Myocyte (in vitro differentiated cells): ENCODE data around the gene ZGPAT. TPM values are rescaled to one million over a fixed set of nuclear protein-coding genes. Genes with fewer than 3 reads are reported as not detected.

Experiments used
- DNase-seq: peaks from one replicate; pipeline ENCODE4 v3.0.0-alpha.2; 2012; ENCODE audit warnings: low read depth
- total RNA-seq: library from RNA; depleted of rRNA; stranded (reverse); fragments of >200 nt; gene quantifications from 2 replicates; pipeline ENCODE4 v1.2.3, GENCODE V29; 2014

Gene ZGPAT
- total RNA-seq, 1 donor from 2014 or later: 21.4 TPM

DNA sequence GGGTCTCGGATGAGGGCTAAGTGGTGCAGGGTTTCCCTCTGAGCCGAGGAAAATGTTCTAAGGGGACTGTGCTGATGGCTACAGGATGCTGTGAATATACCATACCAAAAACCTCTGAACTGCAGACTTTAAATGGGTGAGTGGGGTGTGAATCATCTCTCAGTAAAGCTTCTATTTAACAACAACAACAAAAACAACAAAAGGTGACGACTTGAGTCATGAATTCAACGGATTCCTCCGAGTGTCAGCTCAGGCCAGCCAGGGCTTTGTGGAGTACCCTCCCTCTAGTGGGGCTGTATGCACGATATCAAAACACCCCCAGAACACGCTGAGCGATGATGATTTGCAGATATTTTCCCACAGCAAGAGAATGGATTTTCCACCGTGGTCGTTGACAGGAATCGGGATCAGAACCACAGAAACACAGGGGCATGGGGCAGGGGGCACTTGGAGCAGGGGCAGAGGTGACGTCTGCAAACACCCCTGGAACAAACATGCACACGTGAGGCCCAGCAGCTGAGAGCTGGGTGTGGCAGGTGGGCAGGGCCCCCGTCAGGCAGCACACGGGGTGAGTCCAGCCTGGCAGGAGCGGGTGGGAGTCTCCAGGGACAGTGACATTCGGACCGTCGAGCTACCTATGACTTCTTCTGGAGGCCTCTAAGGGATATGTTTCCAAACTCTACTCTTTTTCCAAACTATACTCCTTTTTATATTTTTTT, 70.4 kb downstream of the ZGPAT start:
- no peak for DNase-seq

DNA sequence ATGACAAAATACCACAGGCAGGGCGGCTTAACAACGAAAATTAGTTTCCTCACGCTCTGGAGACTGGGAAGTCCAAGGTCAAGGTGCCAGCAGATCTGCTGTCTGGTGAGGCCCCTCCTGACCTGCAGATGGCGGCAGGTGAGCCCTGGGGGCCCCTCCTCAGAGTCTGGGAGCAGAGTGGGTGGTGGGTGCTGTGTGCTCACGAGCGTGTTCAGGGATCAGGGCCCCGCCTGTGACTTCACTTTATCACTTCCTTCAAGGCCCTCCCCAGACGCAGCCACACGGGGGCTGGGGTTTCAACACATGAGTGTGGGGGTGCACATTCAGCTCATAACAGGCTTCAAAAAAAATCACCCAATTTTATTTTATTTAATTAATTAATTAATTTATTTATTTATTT, 71.0 kb downstream of the ZGPAT start:
- DNase-seq: no peak

DNA sequence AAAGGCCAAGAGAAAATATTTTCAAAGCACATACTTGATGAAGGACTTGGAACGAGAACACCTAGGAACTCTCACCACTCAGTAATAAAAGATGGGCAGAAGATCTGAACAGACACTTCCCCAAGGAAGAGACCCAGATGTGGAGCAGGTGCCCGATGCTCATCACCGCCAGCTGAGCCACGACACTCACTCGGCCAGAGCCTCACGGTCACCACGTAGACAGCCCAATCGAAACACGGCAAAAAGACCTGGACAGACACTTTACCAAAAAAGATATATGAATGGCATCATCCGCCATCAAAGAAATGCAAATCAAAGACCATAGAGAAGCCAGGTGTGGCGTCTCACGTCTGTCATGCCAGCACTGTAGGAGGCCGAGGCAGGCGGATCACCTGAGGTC, 73.3 kb downstream of the ZGPAT start:
- DNase-seq: no peak

DNA sequence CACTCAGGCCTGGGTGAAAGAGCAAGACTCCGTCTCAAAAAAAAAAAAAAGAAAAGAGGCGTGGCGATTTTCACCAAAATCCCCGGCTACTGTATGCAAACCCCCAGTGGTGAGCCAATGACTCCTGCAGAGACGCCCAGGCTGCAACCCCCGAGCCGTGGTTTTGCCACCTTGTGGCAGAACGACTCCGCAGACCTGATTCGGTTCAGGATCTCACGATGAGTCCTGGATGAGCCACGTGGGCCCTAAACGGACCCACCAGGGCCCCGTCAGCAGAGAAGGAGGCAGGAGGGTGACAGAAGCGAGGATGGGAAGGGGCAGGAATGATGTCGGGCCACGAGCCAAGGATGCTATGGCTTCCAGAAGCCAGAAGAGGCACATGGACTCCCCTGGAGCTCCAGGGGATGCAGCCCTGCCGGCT, 74.2 kb downstream of the ZGPAT start:
- DNase-seq: no peak

DNA sequence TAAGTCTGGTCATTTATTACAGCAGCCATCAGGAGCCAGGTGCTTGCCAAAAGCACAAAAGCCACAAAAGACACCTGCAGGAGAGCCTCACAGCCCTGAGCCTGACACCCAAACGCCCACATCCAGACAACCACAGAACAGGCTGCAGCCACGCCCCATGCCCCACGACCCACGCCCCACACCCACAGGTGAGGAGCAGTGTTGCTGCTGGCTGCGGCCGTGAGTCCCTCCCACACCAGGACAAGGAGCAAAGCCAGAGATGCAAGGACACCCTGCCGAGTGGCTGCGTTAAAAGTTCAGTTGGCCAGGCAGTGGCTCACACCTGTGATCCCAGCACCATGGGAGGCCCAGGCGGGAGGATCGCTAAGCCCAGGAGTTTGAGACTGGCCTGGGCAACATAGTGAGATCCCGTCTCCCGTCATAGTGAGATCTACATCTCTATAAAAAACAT, 74.7 kb downstream of the ZGPAT start:
- DNase-seq: no peak

DNA sequence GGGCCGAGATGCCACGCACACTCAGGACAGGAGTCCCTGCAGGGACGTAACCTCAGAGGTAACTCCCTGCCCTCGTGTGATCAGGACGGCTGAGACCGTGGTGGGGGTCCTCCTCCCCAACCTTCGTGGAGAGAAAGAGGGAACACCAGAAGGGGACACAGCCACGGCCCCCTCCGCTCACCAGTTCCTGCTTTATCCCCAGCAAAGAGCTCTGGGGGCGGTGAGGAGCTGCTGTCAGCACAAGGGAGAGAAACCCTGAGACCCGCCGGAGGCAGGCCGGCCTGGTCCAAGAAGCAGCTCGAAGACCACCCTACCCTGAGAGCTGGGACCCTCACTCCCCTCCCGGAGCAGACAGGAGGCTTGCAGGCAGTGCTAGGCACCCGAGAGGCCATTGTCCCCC, 76.1 kb downstream of the ZGPAT start:
- DNase-seq: no peak

DNA sequence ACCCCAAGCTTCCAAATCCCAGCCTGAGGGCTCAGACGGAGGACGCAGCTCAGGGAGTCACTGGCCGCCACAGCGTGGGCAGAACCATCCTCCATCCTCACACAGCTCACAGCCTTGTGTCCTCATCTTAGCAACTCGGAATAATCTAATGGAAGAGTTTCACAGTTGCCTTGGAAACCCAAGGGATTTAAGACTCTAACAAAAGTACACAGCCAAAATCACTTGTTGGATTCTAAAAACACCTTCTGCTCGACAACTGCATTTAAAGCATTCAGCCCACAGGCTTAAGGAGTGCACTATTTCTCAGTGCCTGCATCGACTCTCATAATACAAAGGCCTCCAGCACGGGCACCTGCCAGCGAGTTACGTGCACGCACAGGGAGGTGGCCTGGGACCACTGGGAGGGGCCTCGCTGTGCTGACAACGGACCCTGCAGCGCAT, 77.9 kb downstream of the ZGPAT start:
- no peak for DNase-seq

Other genes with a start within 250 kb of the ZGPAT start
- gene KCNQ2, start 235.4 kb upstream of the ZGPAT start, total RNA-seq: not detected in 2 replicates
- gene EEF1A2, start 209.0 kb upstream of the ZGPAT start, total RNA-seq: 456 and 555 TPM in 2 replicates
- 230 and 275 TPM in 2 replicates for gene PPDPF, start 187.3 kb upstream of the ZGPAT start, total RNA-seq
- gene PTK6, start 170.7 kb upstream of the ZGPAT start, total RNA-seq: 2.1 and 5.2 TPM in 2 replicates
- gene SRMS, start 160.3 kb upstream of the ZGPAT start, total RNA-seq: not detected in 2 replicates
- gene FNDC11, start 153.9 kb upstream of the ZGPAT start, total RNA-seq: 0.75 TPM in 1 of 2 replicates, not detected in the other
- 15.5 and 17.9 TPM in 2 replicates for gene HELZ2, start 133.8 kb upstream of the ZGPAT start, total RNA-seq
- 12.4 and 14.3 TPM in 2 replicates for gene GMEB2, start 80.9 kb upstream of the ZGPAT start, total RNA-seq
- gene STMN3, start 54.6 kb upstream of the ZGPAT start, total RNA-seq: 13.8 and 14.7 TPM in 2 replicates
- 12.2 and 16.6 TPM in 2 replicates for gene RTEL1, start 49.7 kb upstream of the ZGPAT start, total RNA-seq
- 4.9 and 5.2 TPM in 2 replicates for gene TNFRSF6B, start 11.4 kb upstream of the ZGPAT start, total RNA-seq
- 47.1 and 63.1 TPM in 2 replicates for gene ARFRP1, start 63 bp upstream of the ZGPAT start, total RNA-seq
- gene LIME1, start 28.6 kb downstream of the ZGPAT start, total RNA-seq: 9.4 and 13.6 TPM in 2 replicates
- 96.8 and 104 TPM in 2 replicates for gene SLC2A4RG, start 31.7 kb downstream of the ZGPAT start, total RNA-seq
- 19.6 and 20.9 TPM in 2 replicates for gene ZBTB46, start 123.2 kb downstream of the ZGPAT start, total RNA-seq
- not detected in 2 replicates for gene ABHD16B, start 153.5 kb downstream of the ZGPAT start, total RNA-seq
- gene TPD52L2, start 157.2 kb downstream of the ZGPAT start, total RNA-seq: 94.4 and 99.0 TPM in 2 replicates
- gene DNAJC5, start 187.1 kb downstream of the ZGPAT start, total RNA-seq: 49.3 and 60.7 TPM in 2 replicates
- gene UCKL1, start 248.4 kb downstream of the ZGPAT start, total RNA-seq: 19.9 and 22.3 TPM in 2 replicates